SK-N-MC (cell line): ENCODE results near the gene MAST3.
"Not testable (repeated sequence)": the region's sequence is repeated elsewhere in the genome, so short reads cannot be mapped to it uniquely, and the experiment has no call there.

Source experiments
- DNase-seq: peaks from one replicate; pipeline ENCODE4 v3.0.0-alpha.2; 2011; ENCODE audit warnings: low read depth, low spot score
- H3K27ac ChIP-seq: fragments of 200-600 bp; sonication (generic); 2 replicates; pipeline ENCODE4 v1.5.1; 2016; ENCODE audit warnings: mixed run types
- H3K36me3 ChIP-seq: fragments of 200-600 bp; sonication (generic); 2 replicates; pipeline ENCODE4 v1.6.1; 2017; ENCODE audit warnings: antibody characterized with exemption, low read length, mixed read lengths; ENCODE audit not compliant: insufficient read depth
- H3K4me3 ChIP-seq: fragments of 200-600 bp; sonication (generic); 2 replicates; pipeline ENCODE4 v1.5.1; 2016
- H3K9ac ChIP-seq: fragments of 200-600 bp; sonication (generic); 2 replicates; pipeline ENCODE4 v1.8.0; 2017; ENCODE audit warnings: mixed run types, mixed read lengths; ENCODE audit not compliant: insufficient read length
- H3K9me3 ChIP-seq: fragments of 200-600 bp; sonication (generic); 2 replicates; pipeline ENCODE4 v1.6.1; 2017; ENCODE audit warnings: low read depth, mild to moderate bottlenecking, antibody characterized with exemption, low read length, moderate library complexity, mixed read lengths
- EZH2 ChIP-seq: fragments of 200-600 bp; sonication (generic); IDR thresholded peaks from one replicate; pipeline ENCODE4 v1.6.1; 2017; ENCODE audit warnings: antibody characterized with exemption
- FOXP2 ChIP-seq: optimal IDR thresholded peaks from 2 replicates; pipeline ENCODE3; 2011; ENCODE audit warnings: mild to moderate bottlenecking, moderate library complexity; ENCODE audit not compliant: insufficient read depth; ENCODE audit errors: extremely low read length, control extremely low read depth
- POLR2AphosphoS5 ChIP-seq: IDR thresholded peaks from 2 replicates; pipeline ENCODE4 v1.6.1; 2012; ENCODE audit warnings: mild to moderate bottlenecking, low read depth, low read length, borderline replicate concordance

Gene MAST3

DNA sequence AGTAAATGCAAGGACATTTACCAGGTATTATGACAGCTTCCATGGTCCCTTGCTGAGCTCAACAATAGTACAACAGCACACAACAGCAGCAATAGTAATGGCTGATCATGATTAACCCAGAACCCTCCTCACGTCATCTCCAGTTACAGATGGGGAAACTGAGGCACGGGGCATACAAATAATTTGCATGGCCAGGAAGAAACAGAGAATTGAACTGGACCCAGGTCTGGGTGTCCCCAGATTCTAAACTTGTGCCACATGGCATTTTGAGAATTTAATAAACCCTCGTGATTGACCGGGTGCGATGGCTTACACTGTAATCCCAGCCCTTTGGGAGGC is 7.2 kb downstream of the MAST3 start:
- TF ChIP-seq FOXP2, result no peak
- no peak for TF ChIP-seq POLR2AphosphoS5
- TF ChIP-seq EZH2, result no peak
- Histone ChIP-seq H3K27ac (no peak overlapping the region), H3K9me3 (no peaks in the 10 kb centered on the region), H3K4me3 (peak overlapping the region; percentile 49), H3K36me3 (no peaks in the 10 kb centered on the region), H3K9ac (no peak overlapping the region)
- no peak for DNase-seq

GRCh38 chr19:18105259-18105658 is 7.7 kb downstream of the MAST3 start:
- DNase-seq, H3K36me3 ChIP-seq, H3K9me3 ChIP-seq, H3K27ac ChIP-seq, H3K9ac ChIP-seq, H3K4me3 ChIP-seq: not testable (repeated sequence)

GRCh38 chr19:18107235-18107634 is 9.7 kb downstream of the MAST3 start:
- no peak for TF ChIP-seq POLR2AphosphoS5
- TF ChIP-seq FOXP2, result no peak
- no peak for TF ChIP-seq EZH2
- DNase-seq, result no peak
- Histone ChIP-seq H3K36me3 (no peaks in the 10 kb centered on the region), H3K27ac (no peak overlapping the region), H3K9ac (no peak overlapping the region), H3K4me3 (no peak overlapping the region), H3K9me3 (no peaks in the 10 kb centered on the region)

DNA sequence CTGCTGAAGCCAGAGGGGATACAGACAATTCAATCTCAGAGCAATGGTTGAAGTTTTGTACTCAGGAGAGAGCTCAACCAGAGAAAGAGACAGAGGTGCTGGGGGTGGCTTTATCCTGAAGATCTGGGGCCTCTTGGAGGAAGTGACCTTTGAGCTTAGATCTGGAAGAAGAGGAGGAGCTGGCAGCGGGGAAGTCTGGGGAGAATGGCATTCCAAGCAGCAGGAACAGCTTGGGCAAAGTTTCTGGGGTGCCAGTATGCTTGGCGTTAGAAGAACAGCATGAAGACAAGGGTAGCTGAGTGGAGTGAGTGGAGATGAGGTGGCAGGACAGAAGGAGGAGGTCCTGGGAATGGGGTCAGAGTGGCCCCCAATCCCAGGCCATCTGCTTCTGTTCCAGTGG is 11.3 kb downstream of the MAST3 start:
- Histone ChIP-seq H3K27ac (peak overlapping the region; percentile 5; the same call in 1 of the 2 replicates), H3K9ac (peak overlapping the region; percentile 29), H3K4me3 (peak overlapping the region; percentile 29; the same call in 1 of the 2 replicates), H3K36me3 (no peaks in the 10 kb centered on the region), H3K9me3 (no peaks in the 10 kb centered on the region)
- DNase-seq, result no peak
- no peak for TF ChIP-seq FOXP2
- no peak for TF ChIP-seq EZH2
- no peak for TF ChIP-seq POLR2AphosphoS5

GRCh38 chr19:18109341-18109732 is 11.8 kb downstream of the MAST3 start:
- no peak for DNase-seq
- H3K36me3 ChIP-seq, result no peaks in the 10 kb centered on the region
- peak overlapping the region; percentile 5; the same call in 1 of the 2 replicates for H3K27ac ChIP-seq
- TF ChIP-seq FOXP2 (no peak), POLR2AphosphoS5 (no peak), EZH2 (no peak)
- no peaks in the 10 kb centered on the region for H3K9me3 ChIP-seq
- H3K4me3 ChIP-seq, result peak overlapping the region; percentile 89
- H3K9ac ChIP-seq, result peak overlapping the region; percentile 29

- DNase-seq, result no peak
- no peaks in the 10 kb centered on the region for H3K36me3 ChIP-seq
- H3K9ac ChIP-seq, result peak overlapping the region; percentile 68
- no peaks in the 10 kb centered on the region for H3K9me3 ChIP-seq
- H3K27ac ChIP-seq, result no peak overlapping the region
- TF ChIP-seq FOXP2 (no peak), EZH2 (no peak), POLR2AphosphoS5 (no peak; the same call in 1 of the 2 replicates)
- H3K4me3 ChIP-seq, result peak overlapping the region; percentile 89
Measured at GRCh38 chr19:18109733-18110608, 12.4 kb downstream of the MAST3 start.

- peak overlapping the region; percentile 68 for H3K9ac ChIP-seq
- peak overlapping the region; percentile 89 for H3K4me3 ChIP-seq
- H3K27ac ChIP-seq, result no peak overlapping the region
- H3K9me3 ChIP-seq, result no peaks in the 10 kb centered on the region
- no peaks in the 10 kb centered on the region for H3K36me3 ChIP-seq
- TF ChIP-seq FOXP2, result no peak
- no peak for TF ChIP-seq POLR2AphosphoS5
- no peak for TF ChIP-seq EZH2
- no peak for DNase-seq
Measured at GRCh38 chr19:18110609-18111232, 13.1 kb downstream of the MAST3 start.

- Histone ChIP-seq H3K9ac (no peak overlapping the region), H3K36me3 (no peaks in the 10 kb centered on the region), H3K27ac (no peak overlapping the region), H3K4me3 (no peak overlapping the region), H3K9me3 (no peaks in the 10 kb centered on the region)
- DNase-seq, result no peak
- TF ChIP-seq EZH2 (no peak), FOXP2 (no peak), POLR2AphosphoS5 (no peak)
Measured at GRCh38 chr19:18112989-18113478, 15.5 kb downstream of the MAST3 start.
